BLaER1 (cell line): Measurements from ENCODE around the gene TMIGD1.

Experiments
- H3K27ac ChIP-seq: shearing (Covaris generic); formaldehyde crosslinking; 2 replicates; pipeline ENCODE4 v1.8.1; 2022
- H3K27me3 ChIP-seq: shearing (Covaris generic); formaldehyde crosslinking; 2 replicates; pipeline ENCODE4 v1.8.1; 2022
- H3K36me3 ChIP-seq: shearing (Covaris generic); formaldehyde crosslinking; 2 replicates; pipeline ENCODE4 v1.8.1; 2022
- H3K4me1 ChIP-seq: shearing (Covaris generic); formaldehyde crosslinking; 2 replicates; pipeline ENCODE4 v1.8.1; 2022
- H3K4me2 ChIP-seq: shearing (Covaris generic); formaldehyde crosslinking; 2 replicates; pipeline ENCODE4 v1.8.1; 2022
- H3K4me3 ChIP-seq: shearing (Covaris generic); formaldehyde crosslinking; 2 replicates; pipeline ENCODE4 v1.8.1; 2022
- H3K9ac ChIP-seq: shearing (Covaris generic); formaldehyde crosslinking; 2 replicates; pipeline ENCODE4 v1.8.1; 2022
- H3K9me3 ChIP-seq: shearing (Covaris generic); formaldehyde crosslinking; 2 replicates; pipeline ENCODE4 v1.8.1; 2022
- H4K20me1 ChIP-seq: shearing (Covaris generic); formaldehyde crosslinking; 2 replicates; pipeline ENCODE4 v1.8.1; 2022
- Cebpa-rat ChIP-seq: shearing (Covaris generic); IDR thresholded peaks from 2 replicates; pipeline ENCODE4 v1.8.1; 2022

Gene TMIGD1

GRCh38 chr17:30377574-30378240, 43.9 kb upstream of the TMIGD1 start:
- H3K9ac ChIP-seq, result no peak overlapping the region; the same call in 1 of the 2 replicates
- H3K27ac ChIP-seq, result no peak overlapping the region

DNA sequence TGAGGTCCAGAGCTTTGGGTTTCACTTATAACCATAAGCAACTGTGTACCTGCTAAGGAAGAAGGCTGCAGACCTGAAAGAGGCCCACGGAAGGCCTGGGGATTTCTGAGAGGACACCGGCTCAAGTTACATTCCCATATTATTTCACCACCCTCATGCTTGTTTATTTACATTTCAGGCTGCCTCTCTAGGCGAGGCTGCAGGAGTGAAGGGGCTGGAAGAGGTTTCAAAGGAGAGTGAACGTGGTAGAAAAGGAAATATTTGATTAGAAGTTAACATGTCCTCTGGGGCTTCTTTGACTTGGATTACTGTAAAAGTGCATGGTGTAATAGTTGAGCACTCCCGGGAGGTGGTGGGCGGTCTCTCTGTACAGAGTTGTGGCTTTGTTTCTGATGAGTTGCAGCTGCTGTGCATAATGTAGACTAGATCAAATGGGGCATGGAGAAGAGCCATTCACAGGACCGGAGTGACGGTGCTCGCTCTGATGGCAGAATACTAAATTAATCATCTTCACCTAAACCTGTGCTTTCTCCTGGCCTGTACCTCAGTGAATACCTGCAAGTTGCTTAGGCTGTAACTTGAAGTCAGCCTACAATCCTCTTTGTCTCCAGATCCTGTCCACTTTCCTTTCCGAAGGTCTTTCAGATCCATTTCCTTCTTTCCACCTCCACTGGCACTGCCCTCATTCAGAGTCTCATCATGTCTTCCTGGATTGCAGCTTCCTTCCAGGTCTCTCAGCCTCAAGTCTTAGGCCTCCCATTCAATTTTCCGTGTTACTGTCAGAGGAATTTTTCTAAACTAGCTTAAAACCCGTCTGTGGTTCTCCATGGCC, 43.0 kb upstream of the TMIGD1 start:
- Histone ChIP-seq H3K4me2 (peak overlapping the region; percentile 55), H3K4me1 (peaks cover 41% of the 10 kb centered on the region), H3K36me3 (no peaks in the 10 kb centered on the region), H3K27ac (no peak overlapping the region), H4K20me1 (peaks cover 28% of the 10 kb centered on the region), H3K9ac (no peak overlapping the region), H3K27me3 (peaks cover 36% of the 10 kb centered on the region), H3K4me3 (no peak overlapping the region), H3K9me3 (no peaks in the 10 kb centered on the region)
- TF ChIP-seq Cebpa-rat, result no peak

More at GRCh38 chr17:30377574-30378240, 43.9 kb upstream of the TMIGD1 start:
- peaks cover 36% of the 10 kb centered on the region for H3K27me3 ChIP-seq
- H3K36me3 ChIP-seq, result no peaks in the 10 kb centered on the region
- H3K4me2 ChIP-seq, result peak overlapping the region; percentile 92
- peaks cover 37% of the 10 kb centered on the region for H4K20me1 ChIP-seq
- H3K4me3 ChIP-seq, result peak overlapping the region; percentile 92
- TF ChIP-seq Cebpa-rat, result no peak
- peaks cover 41% of the 10 kb centered on the region for H3K4me1 ChIP-seq
- no peaks in the 10 kb centered on the region for H3K9me3 ChIP-seq

GRCh38 chr17:30375661-30376060, 41.8 kb upstream of the TMIGD1 start:
- Histone ChIP-seq H3K4me1 (peaks cover 33% of the 10 kb centered on the region), H3K36me3 (no peaks in the 10 kb centered on the region)

DNA sequence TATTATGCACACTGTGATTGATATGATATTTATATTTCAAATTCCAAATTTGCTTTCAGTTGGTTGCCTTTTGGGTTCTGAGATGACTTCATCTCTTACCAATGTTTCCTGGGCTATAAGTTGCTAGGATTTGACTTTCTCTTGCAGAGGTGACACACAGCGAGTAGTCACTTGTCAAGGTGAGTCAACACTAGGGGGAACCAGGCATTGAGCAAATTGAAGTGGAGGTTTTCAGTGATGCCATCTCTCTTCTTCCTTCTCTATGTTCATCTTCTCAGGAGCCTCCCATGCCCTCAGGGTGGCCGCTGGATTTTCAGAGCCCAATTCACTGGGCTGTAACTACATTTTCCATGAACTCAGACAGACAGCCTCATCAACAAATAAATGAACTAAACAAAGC, 38.9 kb upstream of the TMIGD1 start:
- Histone ChIP-seq H3K4me3 (no peak overlapping the region), H3K27me3 (0 out of 2 replicates have a peak, but pooled peaks cover 4% of the 10 kb centered on the region), H3K4me1 (peaks cover 13% of the 10 kb centered on the region), H3K36me3 (no peaks in the 10 kb centered on the region), H3K27ac (no peak overlapping the region), H3K9me3 (no peaks in the 10 kb centered on the region), H3K9ac (no peak overlapping the region), H4K20me1 (no peaks in the 10 kb centered on the region), H3K4me2 (no peak overlapping the region)
- no peak for TF ChIP-seq Cebpa-rat

More at GRCh38 chr17:30375661-30376060, 41.8 kb upstream of the TMIGD1 start:
- Histone ChIP-seq H4K20me1 (peaks cover 17% of the 10 kb centered on the region), H3K4me3 (no peak overlapping the region), H3K9ac (no peak overlapping the region), H3K9me3 (no peaks in the 10 kb centered on the region), H3K27me3 (peaks cover 28% of the 10 kb centered on the region), H3K27ac (no peak overlapping the region), H3K4me2 (no peak overlapping the region)
- no peak for TF ChIP-seq Cebpa-rat

- H3K27me3 ChIP-seq, result no peaks in the 10 kb centered on the region
- no peaks in the 10 kb centered on the region for H3K9me3 ChIP-seq
- H3K27ac ChIP-seq, result no peak overlapping the region
- H3K4me2 ChIP-seq, result no peak overlapping the region
- TF ChIP-seq Cebpa-rat, result no peak
- no peak overlapping the region for H3K4me3 ChIP-seq
- no peaks in the 10 kb centered on the region for H3K36me3 ChIP-seq
- no peaks in the 10 kb centered on the region for H3K4me1 ChIP-seq
- no peaks in the 10 kb centered on the region for H4K20me1 ChIP-seq
- H3K9ac ChIP-seq, result no peak overlapping the region
Measured at GRCh38 chr17:30369995-30370394, 36.1 kb upstream of the TMIGD1 start.

DNA sequence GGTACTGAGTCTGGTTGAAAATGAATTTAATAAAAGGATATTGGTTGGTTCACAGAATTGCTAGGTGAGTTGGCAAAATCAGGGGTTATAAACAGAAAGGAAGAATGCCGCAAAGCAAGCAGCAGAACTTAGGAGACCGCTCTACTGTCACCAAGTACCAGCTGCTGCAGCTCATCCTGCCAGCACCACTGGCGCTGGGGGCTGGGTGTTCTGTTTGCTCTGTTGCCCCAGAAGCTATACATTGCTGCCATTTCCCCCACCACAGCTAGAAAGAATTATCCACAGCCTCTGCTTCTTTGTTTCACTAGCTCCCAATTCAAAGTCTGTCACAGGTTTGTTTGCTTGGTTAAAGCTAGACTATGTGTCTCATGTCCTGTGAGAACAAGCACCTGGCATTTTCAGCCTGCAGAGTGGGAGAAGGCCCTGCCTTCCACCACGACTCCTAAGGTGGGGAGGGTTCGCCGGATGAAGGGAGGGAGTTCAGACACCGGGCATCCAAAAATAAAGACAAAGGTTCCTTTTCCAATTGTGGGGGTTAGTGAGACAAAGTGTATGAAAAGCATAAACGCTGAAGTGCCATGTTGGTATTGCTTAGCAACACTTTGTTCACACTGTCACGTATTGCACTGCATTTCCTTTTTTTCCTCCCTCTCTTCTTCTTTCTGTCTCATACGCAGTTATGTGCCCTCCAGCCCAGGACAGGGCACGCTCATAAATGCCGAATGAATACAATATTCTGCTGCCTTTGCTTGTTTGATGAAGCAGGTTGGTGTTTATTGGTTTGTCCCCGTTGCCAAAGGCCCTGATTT, 35.3 kb upstream of the TMIGD1 start:
- no peak for TF ChIP-seq Cebpa-rat
- Histone ChIP-seq H3K4me1 (peaks cover 1% of the 10 kb centered on the region; the same call in 1 of the 2 replicates), H3K27ac (no peak overlapping the region), H3K27me3 (no peaks in the 10 kb centered on the region), H3K9me3 (no peaks in the 10 kb centered on the region), H3K9ac (no peak overlapping the region), H3K36me3 (no peaks in the 10 kb centered on the region), H3K4me2 (no peak overlapping the region), H3K4me3 (no peak overlapping the region), H4K20me1 (no peaks in the 10 kb centered on the region)

DNA sequence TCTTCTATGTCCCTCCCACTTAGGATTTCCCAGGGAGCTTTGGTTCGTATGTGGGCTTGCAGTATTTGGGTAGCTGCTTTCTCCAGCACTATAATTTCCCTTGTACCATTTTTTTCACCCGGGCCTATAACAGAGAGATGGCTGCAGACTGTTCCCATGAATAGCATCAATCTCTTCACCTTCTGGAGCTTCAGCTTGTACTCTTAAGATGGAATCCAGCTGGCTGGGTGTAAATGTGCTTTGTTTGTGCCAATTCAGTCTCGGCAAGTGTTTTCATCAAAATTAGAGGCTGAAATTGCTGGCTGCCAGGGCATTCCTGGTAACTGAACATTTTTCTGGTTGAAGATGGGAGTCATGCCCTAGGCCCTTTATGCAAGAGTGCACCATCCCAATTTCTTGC, 32.7 kb upstream of the TMIGD1 start:
- H4K20me1 ChIP-seq, result no peaks in the 10 kb centered on the region
- H3K4me2 ChIP-seq, result no peak overlapping the region
- TF ChIP-seq Cebpa-rat, result no peak
- no peak overlapping the region for H3K4me3 ChIP-seq
- H3K27ac ChIP-seq, result no peak overlapping the region
- H3K9me3 ChIP-seq, result peaks cover 13% of the 10 kb centered on the region
- peaks cover 12% of the 10 kb centered on the region for H3K4me1 ChIP-seq
- H3K36me3 ChIP-seq, result no peaks in the 10 kb centered on the region
- no peak overlapping the region for H3K9ac ChIP-seq
- no peaks in the 10 kb centered on the region for H3K27me3 ChIP-seq

- peaks cover 12% of the 10 kb centered on the region for H3K4me1 ChIP-seq
- no peak overlapping the region for H3K9ac ChIP-seq
- peaks cover 18% of the 10 kb centered on the region for H3K9me3 ChIP-seq
- H3K27ac ChIP-seq, result no peak overlapping the region
- no peak overlapping the region for H3K4me3 ChIP-seq
- H3K36me3 ChIP-seq, result no peaks in the 10 kb centered on the region
- H4K20me1 ChIP-seq, result no peaks in the 10 kb centered on the region
- no peaks in the 10 kb centered on the region for H3K27me3 ChIP-seq
- H3K4me2 ChIP-seq, result peak overlapping the region; percentile 36
- TF ChIP-seq Cebpa-rat, result no peak
Measured at GRCh38 chr17:30363715-30364202, 29.9 kb upstream of the TMIGD1 start.

DNA sequence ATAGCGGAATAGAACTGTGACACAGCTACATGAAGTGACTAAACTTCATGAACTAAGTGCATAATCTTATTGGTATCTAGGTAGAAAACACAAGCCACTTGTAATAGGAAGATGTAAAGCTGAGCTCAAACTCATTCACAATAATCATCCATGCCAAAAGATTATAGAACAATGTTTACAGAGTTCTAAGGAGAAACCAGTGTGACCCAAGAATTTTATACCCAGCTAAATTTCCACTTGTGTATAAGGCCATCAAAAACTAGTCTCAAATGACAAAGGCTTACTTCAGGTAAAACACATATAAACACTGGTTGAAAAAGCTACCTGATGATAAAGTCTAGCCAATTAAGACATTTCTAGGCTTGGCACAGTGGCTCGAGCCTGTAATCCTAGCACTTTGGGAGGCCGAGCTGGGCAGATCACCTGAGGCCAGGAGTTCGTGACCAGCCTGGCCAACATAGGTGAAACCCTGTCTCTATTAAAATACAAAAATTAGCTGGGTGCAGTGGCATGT, 28.0 kb upstream of the TMIGD1 start:
- H4K20me1 ChIP-seq, result no peaks in the 10 kb centered on the region
- H3K4me3 ChIP-seq, result no peak overlapping the region
- H3K4me1 ChIP-seq, result peaks cover 12% of the 10 kb centered on the region
- TF ChIP-seq Cebpa-rat, result no peak
- no peaks in the 10 kb centered on the region for H3K27me3 ChIP-seq
- peaks cover 18% of the 10 kb centered on the region for H3K9me3 ChIP-seq
- no peaks in the 10 kb centered on the region for H3K36me3 ChIP-seq
- H3K27ac ChIP-seq, result no peak overlapping the region
- no peak overlapping the region for H3K4me2 ChIP-seq
- no peak overlapping the region for H3K9ac ChIP-seq
